Brain pericyte (primary cell): ENCODE data around the gene DOP1A.

ENCODE experiments used
- DNase-seq: peaks from one replicate; pipeline ENCODE4 v3.0.0-alpha.2; 2012; ENCODE audit warnings: low read depth, low spot score

DOP1A gene

GRCh38 chr6:83198486-83199172, 131.2 kb downstream of the DOP1A start:
- no peak for DNase-seq

GRCh38 chr6:83199173-83199862, 131.8 kb downstream of the DOP1A start:
- no peak for DNase-seq

- no peak for DNase-seq
Measured at GRCh38 chr6:83199863-83200225, 132.4 kb downstream of the DOP1A start.

GRCh38 chr6:83202031-83202430, 134.6 kb downstream of the DOP1A start:
- DNase-seq, result no peak

GRCh38 chr6:83215131-83216047, 147.9 kb downstream of the DOP1A start:
- no peak for DNase-seq

- DNase-seq, result no peak
Measured at GRCh38 chr6:83216806-83217205, 149.3 kb downstream of the DOP1A start.
